Suprapubic skin (tissue), 4 donors: Measurements from ENCODE around the gene IFI27. TPM values are rescaled to one million over a fixed set of nuclear protein-coding genes. Genes with fewer than 3 reads are reported as not detected.

Experiments
- DNase-seq, 2 donors: peaks; one replicate each; pipeline ENCODE4 v3.0.0-alpha.2; 2019; ENCODE audit warnings: low spot score in 2 of 2
- H3K27ac ChIP-seq: fragments of 200-600 bp; sonication (generic); one replicate; pipeline ENCODE4 v1.5.1; 2019
- H3K27me3 ChIP-seq: fragments of 200-600 bp; sonication (generic); one replicate; pipeline ENCODE4 v1.5.1; 2019
- H3K36me3 ChIP-seq: fragments of 200-600 bp; sonication (generic); one replicate; pipeline ENCODE4 v1.5.1; 2019
- H3K4me1 ChIP-seq: fragments of 200-600 bp; sonication (generic); one replicate; pipeline ENCODE4 v1.5.1; 2019
- H3K4me3 ChIP-seq: fragments of 200-600 bp; sonication (generic); one replicate; pipeline ENCODE4 v1.5.1; 2019; ENCODE audit warnings: mild to moderate bottlenecking
- H3K9me3 ChIP-seq: fragments of 200-600 bp; sonication (generic); one replicate; pipeline ENCODE4 v1.5.1; 2019
- EP300 ChIP-seq: sonication (generic); formaldehyde crosslinking; IDR thresholded peaks from one replicate; pipeline ENCODE4 v1.6.1; 2017; ENCODE audit warnings: antibody characterized with exemption
- POLR2A ChIP-seq, 2 donors: fragments of 450-650 bp; IDR thresholded peaks; one replicate each; pipeline ENCODE4 v1.6.1; 2017; ENCODE audit warnings: antibody characterized with exemption in 2 of 2, mild to moderate bottlenecking in 2 of 2, moderate library complexity in 2 of 2
- POLR2AphosphoS5 ChIP-seq, 3 donors: sonication (generic); formaldehyde crosslinking; IDR thresholded peaks; one replicate each; pipeline ENCODE4 v1.6.1; 2017; ENCODE audit warnings: antibody characterized with exemption in 3 of 3
- WGBS: methylation state at CpG from one replicate; pipeline ENCODE4 v1.1.5; 2018; 5-methylcytosine and 5-hydroxymethylcytosine counted together
- total RNA-seq, 4 donors: library from RNA; depleted of rRNA; stranded (reverse); fragments of >200 nt; gene quantifications; one replicate each; pipeline ENCODE4 v1.1.0, GENCODE V29; 2016
- TF ChIP-seq, protein P1 (sequence below), 2 donors: fragments of 200-600 bp in 1 of 2; fragments of 450-650 bp in 1 of 2; sonication (generic) in 1 of 2; IDR thresholded peaks; one replicate each; pipeline ENCODE4 v1.5.1; 2016 to 2019; ENCODE audit warnings: antibody characterized with exemption in 2 of 2, mild to moderate bottlenecking in 1 of 2, moderate library complexity in 1 of 2

The IFI27 gene
- total RNA-seq, 4 donors from 2014 or later, result 26.9 to 197 (median 142) TPM

GRCh38 chr14:94136575-94137331, 26.2 kb downstream of the IFI27 start:
- TF ChIP-seq, protein P1, sequence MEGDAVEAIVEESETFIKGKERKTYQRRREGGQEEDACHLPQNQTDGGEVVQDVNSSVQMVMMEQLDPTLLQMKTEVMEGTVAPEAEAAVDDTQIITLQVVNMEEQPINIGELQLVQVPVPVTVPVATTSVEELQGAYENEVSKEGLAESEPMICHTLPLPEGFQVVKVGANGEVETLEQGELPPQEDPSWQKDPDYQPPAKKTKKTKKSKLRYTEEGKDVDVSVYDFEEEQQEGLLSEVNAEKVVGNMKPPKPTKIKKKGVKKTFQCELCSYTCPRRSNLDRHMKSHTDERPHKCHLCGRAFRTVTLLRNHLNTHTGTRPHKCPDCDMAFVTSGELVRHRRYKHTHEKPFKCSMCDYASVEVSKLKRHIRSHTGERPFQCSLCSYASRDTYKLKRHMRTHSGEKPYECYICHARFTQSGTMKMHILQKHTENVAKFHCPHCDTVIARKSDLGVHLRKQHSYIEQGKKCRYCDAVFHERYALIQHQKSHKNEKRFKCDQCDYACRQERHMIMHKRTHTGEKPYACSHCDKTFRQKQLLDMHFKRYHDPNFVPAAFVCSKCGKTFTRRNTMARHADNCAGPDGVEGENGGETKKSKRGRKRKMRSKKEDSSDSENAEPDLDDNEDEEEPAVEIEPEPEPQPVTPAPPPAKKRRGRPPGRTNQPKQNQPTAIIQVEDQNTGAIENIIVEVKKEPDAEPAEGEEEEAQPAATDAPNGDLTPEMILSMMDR (IDR thresholded peaks at IDR 0.05), result peak; percentile 91 to 98
- TF ChIP-seq EP300, result no peak
- Histone ChIP-seq H3K36me3 (no peaks in the 10 kb centered on the region), H3K27me3 (no peaks in the 10 kb centered on the region), H3K4me1 (no peaks in the 10 kb centered on the region), H3K4me3 (no peak overlapping the region), H3K27ac (no peak overlapping the region), H3K9me3 (no peaks in the 10 kb centered on the region)
- 32% methylated on average over 18 of the region's 18 CpGs for WGBS
- DNase-seq, result peak; percentile 92 to 93

- DNase-seq, result no peak
- TF ChIP-seq POLR2AphosphoS5 (IDR thresholded peaks at IDR 0.05), result no peak
- WGBS, result 91% methylated on average over 9 of the region's 9 CpGs
- Histone ChIP-seq H3K4me3 (no peak overlapping the region), H3K27ac (no peak overlapping the region), H3K36me3 (no peaks in the 10 kb centered on the region), H3K9me3 (no peaks in the 10 kb centered on the region), H3K4me1 (no peaks in the 10 kb centered on the region), H3K27me3 (no peaks in the 10 kb centered on the region)
Measured at GRCh38 chr14:94138251-94138650, 27.7 kb downstream of the IFI27 start.

GRCh38 chr14:94139006-94139405, 28.5 kb downstream of the IFI27 start:
- 75% methylated on average over 5 of the region's 5 CpGs for WGBS
- no peak for DNase-seq
- Histone ChIP-seq H3K9me3 (no peaks in the 10 kb centered on the region), H3K4me1 (no peaks in the 10 kb centered on the region), H3K27ac (no peak overlapping the region), H3K4me3 (no peak overlapping the region), H3K36me3 (no peaks in the 10 kb centered on the region), H3K27me3 (no peaks in the 10 kb centered on the region)
- TF ChIP-seq EP300 (no peak), POLR2A (IDR thresholded peaks at IDR 0.05) (no peak), POLR2AphosphoS5 (IDR thresholded peaks at IDR 0.05) (no peak)
- TF ChIP-seq, protein P1 (IDR thresholded peaks at IDR 0.05), result no peak

GRCh38 chr14:94139421-94139820, 28.9 kb downstream of the IFI27 start:
- H3K4me3 ChIP-seq, result no peak overlapping the region
- WGBS, result 79% methylated on average over 5 of the region's 5 CpGs
- no peak overlapping the region for H3K27ac ChIP-seq
- DNase-seq, result no peak
- no peaks in the 10 kb centered on the region for H3K27me3 ChIP-seq
- TF ChIP-seq EP300 (no peak), POLR2AphosphoS5 (IDR thresholded peaks at IDR 0.05) (no peak), POLR2A (IDR thresholded peaks at IDR 0.05) (no peak)
- TF ChIP-seq, protein P1 (IDR thresholded peaks at IDR 0.05), result no peak
- H3K9me3 ChIP-seq, result no peaks in the 10 kb centered on the region
- H3K4me1 ChIP-seq, result no peaks in the 10 kb centered on the region
- no peaks in the 10 kb centered on the region for H3K36me3 ChIP-seq

- Histone ChIP-seq H3K4me1 (no peaks in the 10 kb centered on the region), H3K36me3 (no peaks in the 10 kb centered on the region), H3K27me3 (no peaks in the 10 kb centered on the region), H3K9me3 (no peaks in the 10 kb centered on the region), H3K4me3 (no peak overlapping the region), H3K27ac (no peak overlapping the region)
- 76% methylated on average over 3 of the region's 3 CpGs for WGBS
- TF ChIP-seq POLR2AphosphoS5 (IDR thresholded peaks at IDR 0.05), result no peak
- TF ChIP-seq POLR2A (IDR thresholded peaks at IDR 0.05), result no peak
- TF ChIP-seq, protein P1 (IDR thresholded peaks at IDR 0.05), result no peak
- TF ChIP-seq EP300, result no peak
- no peak for DNase-seq
Measured at GRCh38 chr14:94142247-94142646, 31.7 kb downstream of the IFI27 start.
